Fibroblast of lung (primary cell): ENCODE data around the gene CDH26. TPM values are rescaled to one million over a fixed set of nuclear protein-coding genes. Genes with fewer than 3 reads are reported as not detected.

Source experiments
- DNase-seq, 2 donors: peaks; one replicate each; pipeline versions ENCODE4 v3.0.0 to v3.0.0-alpha.2; 2010; ENCODE audit warnings: low read depth in 2 of 2
- H2AFZ ChIP-seq: 2 replicates; pipeline ENCODE4 v1.5.1; 2012; ENCODE audit warnings: low read length, control low read depth, inconsistent platforms
- H3K27ac ChIP-seq: 2 replicates; pipeline ENCODE4 v1.5.1; 2011; ENCODE audit warnings: low read length, control low read depth; ENCODE audit not compliant: insufficient read depth
- H3K27me3 ChIP-seq: 2 replicates; pipeline ENCODE4 v1.5.1; 2011; ENCODE audit warnings: mild to moderate bottlenecking, low read length; ENCODE audit not compliant: control insufficient read depth, insufficient read depth
- H3K36me3 ChIP-seq: 2 replicates; pipeline ENCODE4 v1.5.1; 2011; ENCODE audit warnings: low read length; ENCODE audit not compliant: control insufficient read depth, insufficient read depth
- H3K4me1 ChIP-seq: 2 replicates; pipeline ENCODE4 v1.5.1; 2011; ENCODE audit warnings: low read length; ENCODE audit not compliant: control insufficient read depth, insufficient read depth; ENCODE audit errors: extremely low read depth
- H3K4me2 ChIP-seq: 2 replicates; pipeline ENCODE4 v1.5.1; 2011; ENCODE audit warnings: low read length, control low read depth; ENCODE audit not compliant: insufficient read depth; ENCODE audit errors: extremely low read depth
- H3K4me3 ChIP-seq, 4 experiments: fragments of 200-600 bp in 1 of 4; sonication (generic) in 1 of 4; replicated peaks in 1 of 4; 2 replicates each; pipeline ENCODE4 v1.5.1; 2011 to 2016; ENCODE audit warnings: low read length in 4 of 4, low read depth in 3 of 4, mild to moderate bottlenecking in 3 of 4, control low read depth in 2 of 4, inconsistent platforms in 1 of 4, mixed read lengths in 1 of 4; ENCODE audit not compliant: insufficient read depth in 1 of 4; ENCODE audit errors: control extremely low read depth in 1 of 4
- H3K79me2 ChIP-seq: 2 replicates; pipeline ENCODE4 v1.5.1; 2012; ENCODE audit warnings: mild to moderate bottlenecking, low read length, inconsistent platforms; ENCODE audit not compliant: control insufficient read depth, insufficient read depth
- H3K9ac ChIP-seq: 2 replicates; pipeline ENCODE4 v1.5.1; 2011; ENCODE audit warnings: mild to moderate bottlenecking, low read length, control low read depth; ENCODE audit not compliant: insufficient read depth
- H3K9me3 ChIP-seq: 2 replicates; pipeline ENCODE4 v1.5.1; 2012; ENCODE audit warnings: low read depth, low read length; ENCODE audit not compliant: control insufficient read depth, insufficient read depth
- H4K20me1 ChIP-seq: 2 replicates; pipeline ENCODE4 v1.5.1; 2011; ENCODE audit warnings: low read length; ENCODE audit not compliant: control insufficient read depth, insufficient read depth; ENCODE audit errors: extremely low read depth
- CTCF ChIP-seq, 2 donors: IDR thresholded peaks in 1 of 2; conservative IDR thresholded peaks in 1 of 2; 1 replicate in 1 of 2; 2 replicates in 1 of 2; pipeline ENCODE4 v1.5.1; 2011 to 2012; ENCODE audit warnings: low read length in 2 of 2, control low read depth in 1 of 2, inconsistent platforms in 1 of 2, low read depth in 1 of 2, mild to moderate bottlenecking in 1 of 2
- EZH2 ChIP-seq: IDR thresholded peaks from 2 replicates; pipeline ENCODE4 v1.5.1; 2012; ENCODE audit warnings: low read length, control low read depth, mild to moderate bottlenecking; ENCODE audit errors: missing control alignments
- polyA plus RNA-seq, 2 donors: library from polyadenylated mRNA; depleted of rRNA in 1 of 2; stranded (reverse) in 1 of 2; unstranded in 1 of 2; fragments of >200 nt; gene quantifications; 2 replicates each; pipeline ENCODE4 v1.2.1, GENCODE V29; 2011 to 2012; ENCODE audit warnings: missing spikeins in 1 of 2
- total RNA-seq: library from RNA; depleted of rRNA; stranded (reverse); fragments of >200 nt; gene quantifications from 2 replicates; pipeline ENCODE4 v1.2.1, GENCODE V29; 2014

The CDH26 gene
- total and polyA plus RNA-seq, 2 donors (not counting 1 experiment from before 2014, with no cell fraction given) = 0.12 to 0.50 TPM

DNA sequence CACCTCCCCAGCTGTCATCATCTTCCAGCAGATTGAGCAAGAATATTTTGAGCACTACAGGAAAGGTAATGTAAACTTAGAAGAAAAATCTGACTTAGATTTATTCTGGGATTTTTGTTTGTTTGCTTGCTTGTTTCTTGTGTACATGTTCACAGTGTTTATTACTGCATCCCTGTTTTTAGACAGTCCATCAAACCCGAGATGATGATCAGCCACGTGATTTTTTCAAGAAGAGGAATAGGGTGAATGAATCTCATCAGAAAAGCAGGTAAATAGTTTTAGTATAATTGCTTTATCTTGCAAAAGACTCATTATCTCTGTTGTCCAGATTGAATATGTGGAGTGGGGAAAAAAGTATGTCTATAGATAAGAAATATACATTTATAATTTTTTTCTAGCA is 16.0 kb upstream of the CDH26 start:
- TF ChIP-seq CTCF (conservative IDR thresholded peaks at IDR 0.05 in 1 of 2, IDR thresholded peaks at IDR 0.05 in 1 of 2; ENCODE audit: low read depth in 1 of 2, low read length in 2 of 2) (no peak), EZH2 (no peak)
- peaks cover 2% of the 10 kb centered on the region for H3K36me3 ChIP-seq
- H3K4me1 ChIP-seq = peaks cover 7% of the 10 kb centered on the region
- H3K4me3 ChIP-seq = no peak overlapping the region
- H3K4me2 ChIP-seq = no peak overlapping the region
- H2AFZ ChIP-seq = no peak overlapping the region
- H3K27me3 ChIP-seq = no peaks in the 10 kb centered on the region
- no peaks in the 10 kb centered on the region for H4K20me1 ChIP-seq
- no peak overlapping the region for H3K27ac ChIP-seq
- H3K9ac ChIP-seq = no peak overlapping the region
- H3K9me3 ChIP-seq = no peaks in the 10 kb centered on the region
- H3K79me2 ChIP-seq = peaks cover 5% of the 10 kb centered on the region
- DNase-seq = no peak

DNA sequence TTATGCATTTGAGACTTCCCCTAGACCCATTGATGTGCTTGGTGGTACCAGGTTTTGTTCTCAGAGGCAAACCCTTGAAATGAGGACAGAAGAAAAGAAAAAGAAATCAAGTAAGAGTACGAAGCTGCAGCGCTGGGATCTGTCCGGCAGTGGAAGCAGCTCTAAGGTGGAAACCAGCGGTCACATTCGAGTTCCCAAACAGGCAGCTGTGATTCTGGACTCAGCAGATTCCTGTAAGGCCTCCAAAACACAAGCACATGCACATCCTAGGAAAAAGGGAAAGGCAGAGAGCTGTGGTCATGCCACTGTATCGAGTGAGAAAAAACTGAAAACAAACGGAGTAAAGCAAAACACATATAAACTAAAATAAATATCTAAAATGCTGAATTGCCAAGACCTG is 13.5 kb upstream of the CDH26 start:
- no peak overlapping the region for H3K9ac ChIP-seq
- TF ChIP-seq CTCF (conservative IDR thresholded peaks at IDR 0.05 in 1 of 2, IDR thresholded peaks at IDR 0.05 in 1 of 2; ENCODE audit: low read depth in 1 of 2, low read length in 2 of 2) (no peak), EZH2 (no peak)
- H3K79me2 ChIP-seq = no peaks in the 10 kb centered on the region
- H3K27me3 ChIP-seq = no peaks in the 10 kb centered on the region
- no peak for DNase-seq
- no peaks in the 10 kb centered on the region for H4K20me1 ChIP-seq
- no peaks in the 10 kb centered on the region for H3K36me3 ChIP-seq
- H2AFZ ChIP-seq = no peak overlapping the region
- no peak overlapping the region for H3K4me2 ChIP-seq
- H3K4me3 ChIP-seq = no peak overlapping the region
- no peak overlapping the region for H3K27ac ChIP-seq
- H3K9me3 ChIP-seq = no peaks in the 10 kb centered on the region
- H3K4me1 ChIP-seq = peaks cover 3% of the 10 kb centered on the region

DNA sequence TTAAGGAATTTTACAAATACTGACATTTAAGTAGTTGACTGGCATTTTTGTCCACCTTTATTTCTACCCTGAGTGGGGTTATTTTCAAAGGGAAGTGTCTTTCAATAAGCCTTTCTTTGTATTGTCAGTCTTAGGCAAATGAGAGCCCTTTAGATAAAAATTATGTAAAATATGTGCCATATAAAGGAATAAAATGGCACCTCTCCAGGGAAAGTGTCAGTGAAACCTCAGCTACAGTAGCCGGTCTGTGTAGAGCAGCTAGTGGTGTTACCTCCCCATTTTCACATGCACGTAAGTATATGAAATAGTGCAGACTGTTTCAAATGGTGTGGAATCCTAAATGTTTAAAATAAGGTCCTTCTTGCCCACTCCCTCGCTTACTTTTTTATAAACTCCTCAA is 13.0 kb upstream of the CDH26 start:
- Histone ChIP-seq H3K9me3 (no peaks in the 10 kb centered on the region), H3K27ac (no peak overlapping the region), H3K4me2 (no peak overlapping the region), H2AFZ (no peak overlapping the region), H3K4me3 (no peak overlapping the region), H3K4me1 (peaks cover 3% of the 10 kb centered on the region), H4K20me1 (no peaks in the 10 kb centered on the region), H3K27me3 (no peaks in the 10 kb centered on the region), H3K36me3 (no peaks in the 10 kb centered on the region), H3K9ac (no peak overlapping the region), H3K79me2 (no peaks in the 10 kb centered on the region)
- DNase-seq = no peak
- TF ChIP-seq EZH2 (no peak), CTCF (conservative IDR thresholded peaks at IDR 0.05 in 1 of 2, IDR thresholded peaks at IDR 0.05 in 1 of 2; ENCODE audit: low read depth in 1 of 2, low read length in 2 of 2) (no peak)
